Eye (tissue), 1 donor: ENCODE data around the gene ABHD4.
"Not testable (repeated sequence)": the region's sequence is repeated elsewhere in the genome, so short reads cannot be mapped to it uniquely, and the experiment has no call there.

ENCODE experiments used
- DNase-seq: peaks from one replicate; pipeline ENCODE4 v3.0.0-alpha.2; 2015

The ABHD4 gene

GRCh38 chr14:22630066-22630465, 32.0 kb downstream of the ABHD4 start:
- no peak for DNase-seq

GRCh38 chr14:22630486-22630885, 32.4 kb downstream of the ABHD4 start:
- no peak for DNase-seq

GRCh38 chr14:22634233-22634900, 36.3 kb downstream of the ABHD4 start:
- no peak for DNase-seq

- DNase-seq: not testable (repeated sequence)
Measured at GRCh38 chr14:22635980-22636379, 37.9 kb downstream of the ABHD4 start.

GRCh38 chr14:22640192-22640591, 42.1 kb downstream of the ABHD4 start:
- no peak for DNase-seq

GRCh38 chr14:22641846-22642245, 43.7 kb downstream of the ABHD4 start:
- DNase-seq: no peak

- no peak for DNase-seq
Measured at GRCh38 chr14:22644305-22644635, 46.2 kb downstream of the ABHD4 start, which contains the start of gene OR6J1. Gene OR6J1 (minus strand): TSS chr14:22644352. CDS start chr14:22634811, 9,541 bp downstream.

- no peak for DNase-seq
Measured at GRCh38 chr14:22646570-22647254, 48.6 kb downstream of the ABHD4 start.

- DNase-seq: no peak
Measured at GRCh38 chr14:22648506-22648905, 50.4 kb downstream of the ABHD4 start.

GRCh38 chr14:22650046-22650739, 52.1 kb downstream of the ABHD4 start:
- no peak for DNase-seq

GRCh38 chr14:22650960-22651521, 52.9 kb downstream of the ABHD4 start:
- DNase-seq: no peak

- no peak for DNase-seq
Measured at GRCh38 chr14:22651586-22651985, 53.5 kb downstream of the ABHD4 start.

- peak; percentile 70 for DNase-seq
Measured at GRCh38 chr14:22653012-22653621, 55.0 kb downstream of the ABHD4 start.

- DNase-seq: no peak
Measured at GRCh38 chr14:22656226-22656625, 58.1 kb downstream of the ABHD4 start.

- DNase-seq: peak; percentile 24
Measured at GRCh38 chr14:22656945-22657731, 59.0 kb downstream of the ABHD4 start.

GRCh38 chr14:22657861-22658260, 59.8 kb downstream of the ABHD4 start:
- DNase-seq: no peak

- no peak for DNase-seq
Measured at GRCh38 chr14:22658946-22659345, 60.8 kb downstream of the ABHD4 start.

- no peak for DNase-seq
Measured at GRCh38 chr14:22660654-22661053, 62.6 kb downstream of the ABHD4 start.
